Lower lobe of right lung (tissue), 2 donors: ENCODE data around the gene RPTOR. TPM values are rescaled to one million over a fixed set of nuclear protein-coding genes. Genes with fewer than 3 reads are reported as not detected.
A peak's percentile ranks its signal among the peaks of the same experiment; 100 is the strongest.

ENCODE experiments used
- ATAC-seq, 2 donors: fragments of 200-7000 bp; cut with Tn5 transposase; one replicate each; pipeline ENCODE4 v1.9.1; 2020 to 2022; ENCODE audit warnings: mild to moderate bottlenecking in 2 of 2, moderate library complexity in 2 of 2
- DNase-seq: peaks from one replicate; pipeline ENCODE4 v3.0.0-alpha.2; 2020
- H3K27ac ChIP-seq: fragments of 200-600 bp; one replicate; pipeline ENCODE4 v1.8.0; 2022
- H3K27me3 ChIP-seq: fragments of 200-600 bp; one replicate; pipeline ENCODE4 v1.8.0; 2022; ENCODE audit warnings: low read depth
- H3K36me3 ChIP-seq: fragments of 200-600 bp; one replicate; pipeline ENCODE4 v1.8.0; 2022; ENCODE audit warnings: mild to moderate bottlenecking
- H3K4me1 ChIP-seq: fragments of 200-600 bp; one replicate; pipeline ENCODE4 v1.8.0; 2022
- H3K4me3 ChIP-seq: fragments of 200-600 bp; one replicate; pipeline ENCODE4 v1.8.0; 2022; ENCODE audit warnings: mild to moderate bottlenecking
- H3K9me3 ChIP-seq: fragments of 200-600 bp; one replicate; pipeline ENCODE4 v1.8.0; 2022
- intact Hi-C: fragments of 100-400 bp; cut with DNase I; formaldehyde crosslinking; loops from one replicate; pipeline ENCODE4 v1.11.0; 2022
- total RNA-seq: library from RNA; stranded (reverse); fragmentation: NEBNext Ultra II Directional; extraction: Animal tissue kit (Norgen Biotek cat#: 25700); gene quantifications from one replicate; pipeline ENCODE4 v1.2.1, GENCODE V29; 2021
- TF ChIP-seq, protein P1 (sequence below): fragments of 200-600 bp; IDR thresholded peaks from one replicate; pipeline ENCODE4 v1.8.0; 2022; ENCODE audit warnings: antibody characterized with exemption, mild to moderate bottlenecking
- donor health status: DM: no; HTN: yes; CAD: no; lungs with severe emphysema.

Gene RPTOR
- total RNA-seq, 1 donor from 2014 or later: 34.0 TPM

DNA sequence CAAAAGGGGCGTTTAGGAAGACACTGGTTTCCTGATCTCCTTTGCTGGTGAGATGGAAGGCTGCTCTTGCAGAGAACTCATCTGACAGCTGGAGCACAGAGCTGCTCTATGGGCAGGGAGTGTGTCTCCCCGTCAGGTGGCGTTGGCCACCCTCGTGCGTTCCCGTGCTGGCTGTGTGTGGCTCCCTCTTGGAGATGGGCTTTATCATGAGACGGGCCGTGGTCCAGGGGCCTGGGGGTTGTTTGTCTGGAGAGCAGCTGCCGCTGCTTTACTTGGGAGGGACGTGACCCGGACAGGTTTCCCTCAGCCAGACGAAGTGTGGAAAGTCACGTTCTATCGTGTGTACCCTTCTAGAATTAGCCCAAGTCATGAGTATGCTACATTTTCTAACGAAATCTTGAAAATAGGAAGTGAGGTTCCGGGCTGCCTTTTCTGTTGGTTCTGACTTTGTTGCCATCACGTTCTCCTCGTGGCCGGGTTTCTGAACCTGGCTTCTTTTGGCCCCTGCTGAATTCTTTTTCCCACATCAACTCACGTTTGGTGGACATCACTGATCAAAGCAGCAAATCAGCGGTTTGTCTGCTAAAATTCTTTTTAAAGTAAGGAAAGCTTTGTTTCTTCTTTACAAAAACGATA, 341.4 kb downstream of the RPTOR start:
- Histone ChIP-seq H3K4me1 (no peaks in the 10 kb centered on the region), H3K27ac (no peak overlapping the region), H3K9me3 (no peaks in the 10 kb centered on the region), H3K4me3 (no peak overlapping the region), H3K36me3 (peaks cover 72% of the 10 kb centered on the region), H3K27me3 (no peaks in the 10 kb centered on the region)
- TF ChIP-seq, protein P1, sequence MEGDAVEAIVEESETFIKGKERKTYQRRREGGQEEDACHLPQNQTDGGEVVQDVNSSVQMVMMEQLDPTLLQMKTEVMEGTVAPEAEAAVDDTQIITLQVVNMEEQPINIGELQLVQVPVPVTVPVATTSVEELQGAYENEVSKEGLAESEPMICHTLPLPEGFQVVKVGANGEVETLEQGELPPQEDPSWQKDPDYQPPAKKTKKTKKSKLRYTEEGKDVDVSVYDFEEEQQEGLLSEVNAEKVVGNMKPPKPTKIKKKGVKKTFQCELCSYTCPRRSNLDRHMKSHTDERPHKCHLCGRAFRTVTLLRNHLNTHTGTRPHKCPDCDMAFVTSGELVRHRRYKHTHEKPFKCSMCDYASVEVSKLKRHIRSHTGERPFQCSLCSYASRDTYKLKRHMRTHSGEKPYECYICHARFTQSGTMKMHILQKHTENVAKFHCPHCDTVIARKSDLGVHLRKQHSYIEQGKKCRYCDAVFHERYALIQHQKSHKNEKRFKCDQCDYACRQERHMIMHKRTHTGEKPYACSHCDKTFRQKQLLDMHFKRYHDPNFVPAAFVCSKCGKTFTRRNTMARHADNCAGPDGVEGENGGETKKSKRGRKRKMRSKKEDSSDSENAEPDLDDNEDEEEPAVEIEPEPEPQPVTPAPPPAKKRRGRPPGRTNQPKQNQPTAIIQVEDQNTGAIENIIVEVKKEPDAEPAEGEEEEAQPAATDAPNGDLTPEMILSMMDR: no peak
- ATAC-seq (no peak), DNase-seq (peak; percentile 20)
- intact Hi-C loops: no loop called here

DNA sequence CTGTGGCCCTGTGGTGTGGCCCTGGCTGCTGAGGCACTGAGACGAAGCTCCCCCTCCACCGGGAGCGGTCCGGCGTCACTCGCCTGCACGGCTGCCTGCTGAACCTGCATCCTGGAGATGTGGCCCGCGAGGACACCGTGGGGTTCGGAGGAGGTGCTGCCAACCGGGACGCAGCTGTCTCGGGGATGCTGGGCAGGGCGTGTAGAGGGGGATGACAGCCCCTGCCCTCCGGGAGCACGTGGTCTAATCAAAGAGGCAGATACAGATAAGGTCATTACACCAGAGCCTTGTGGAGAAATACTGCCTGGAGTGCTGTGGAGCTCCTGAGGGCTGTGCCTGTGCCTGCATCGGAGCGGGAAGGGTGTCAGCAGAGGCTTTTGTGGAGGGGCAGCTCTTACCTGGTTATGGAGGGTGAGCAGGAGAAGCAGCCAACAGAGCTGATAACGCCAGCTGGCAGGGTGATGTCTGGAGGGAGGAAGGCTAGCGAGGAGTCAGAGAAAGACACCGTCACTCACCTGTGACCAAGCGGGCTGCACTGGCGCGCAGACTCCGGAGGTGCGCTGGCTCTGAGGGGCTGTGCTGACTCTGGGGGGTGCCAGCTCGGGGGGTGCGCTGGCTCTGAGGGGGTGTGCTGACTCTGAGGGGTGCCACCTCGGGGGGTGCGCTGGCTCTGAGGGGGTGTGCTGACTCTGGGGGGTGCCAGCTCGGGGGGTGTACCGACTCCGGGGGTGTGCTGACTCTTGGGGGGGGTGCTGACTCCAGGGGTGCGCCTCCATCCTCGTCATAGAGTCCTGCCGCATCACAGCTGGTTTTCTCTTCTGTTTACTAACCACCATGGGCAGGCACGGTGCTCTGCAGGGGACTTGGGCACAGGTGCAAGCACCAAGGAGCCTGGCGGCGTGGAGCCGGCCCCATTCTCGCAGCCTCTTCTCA, 342.3 kb downstream of the RPTOR start:
- TF ChIP-seq, protein P1: no peak
- intact Hi-C loops: no loop called here
- Histone ChIP-seq H3K4me1 (no peaks in the 10 kb centered on the region), H3K27me3 (no peaks in the 10 kb centered on the region), H3K4me3 (no peak overlapping the region), H3K27ac (no peak overlapping the region), H3K9me3 (no peaks in the 10 kb centered on the region), H3K36me3 (peaks cover 68% of the 10 kb centered on the region)
- ATAC-seq (no peak), DNase-seq (peak; percentile 32)

DNA sequence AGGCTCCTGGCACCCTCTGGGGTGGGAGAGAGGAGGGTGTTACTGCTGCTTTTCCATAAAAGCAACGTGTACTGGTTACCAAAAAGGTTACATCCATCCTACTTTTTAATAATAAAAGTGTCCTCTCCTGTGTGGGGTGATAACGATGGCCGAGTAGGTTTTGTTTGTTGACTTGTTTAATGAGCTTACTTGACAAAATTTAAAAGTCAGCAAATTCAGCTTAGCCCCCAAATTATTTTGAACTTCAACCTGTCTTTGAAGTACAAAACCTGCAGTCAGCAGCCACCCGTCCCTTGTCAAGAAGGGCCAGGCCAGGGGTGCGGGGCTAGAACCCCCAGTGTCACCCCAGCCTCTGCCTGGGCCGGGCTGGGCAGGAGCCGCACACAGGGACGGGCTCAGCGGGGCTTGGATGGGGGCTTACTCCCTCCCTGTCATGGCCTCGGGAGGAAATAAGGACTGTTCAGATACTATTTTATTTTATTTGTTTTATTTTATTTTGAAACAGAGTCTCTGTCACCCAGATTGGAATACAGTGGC, 343.1 kb downstream of the RPTOR start:
- ATAC-seq (no peak), DNase-seq (peak; percentile 20)
- H3K4me3 ChIP-seq: no peak overlapping the region

GRCh38 chr17:80888276-80889160, 343.9 kb downstream of the RPTOR start:
- intact Hi-C loops: no loop called here
- H3K4me1 ChIP-seq: no peaks in the 10 kb centered on the region
- no peak overlapping the region for H3K4me3 ChIP-seq
- ATAC-seq: no peak
- H3K36me3 ChIP-seq: peaks cover 64% of the 10 kb centered on the region
- H3K27me3 ChIP-seq: no peaks in the 10 kb centered on the region
- TF ChIP-seq, protein P1: no peak
- H3K9me3 ChIP-seq: no peaks in the 10 kb centered on the region
- no peak overlapping the region for H3K27ac ChIP-seq
- DNase-seq: peak; percentile 25

More for the DNA sequence above, 343.1 kb downstream of the RPTOR start:
- H3K9me3 ChIP-seq: no peaks in the 10 kb centered on the region
- no peaks in the 10 kb centered on the region for H3K27me3 ChIP-seq
- TF ChIP-seq, protein P1: no peak
- intact Hi-C loops: no loop called here
- H3K36me3 ChIP-seq: peaks cover 68% of the 10 kb centered on the region
- no peak overlapping the region for H3K27ac ChIP-seq
- no peaks in the 10 kb centered on the region for H3K4me1 ChIP-seq
